ENCODE results near the gene SFTPD. TPM values are rescaled to one million over a fixed set of nuclear protein-coding genes. Genes with fewer than 3 reads are reported as not detected.
A peak's percentile ranks its signal among the peaks of the same experiment; 100 is the strongest.
"Not testable (repeated sequence)": the region's sequence is repeated elsewhere in the genome, so short reads cannot be mapped to it uniquely, and the experiment has no call there.

SFTPD gene
- total and polyA plus RNA-seq, 2 donors (not counting 1 experiment from before 2014, with no cell fraction given): not detected

DNA sequence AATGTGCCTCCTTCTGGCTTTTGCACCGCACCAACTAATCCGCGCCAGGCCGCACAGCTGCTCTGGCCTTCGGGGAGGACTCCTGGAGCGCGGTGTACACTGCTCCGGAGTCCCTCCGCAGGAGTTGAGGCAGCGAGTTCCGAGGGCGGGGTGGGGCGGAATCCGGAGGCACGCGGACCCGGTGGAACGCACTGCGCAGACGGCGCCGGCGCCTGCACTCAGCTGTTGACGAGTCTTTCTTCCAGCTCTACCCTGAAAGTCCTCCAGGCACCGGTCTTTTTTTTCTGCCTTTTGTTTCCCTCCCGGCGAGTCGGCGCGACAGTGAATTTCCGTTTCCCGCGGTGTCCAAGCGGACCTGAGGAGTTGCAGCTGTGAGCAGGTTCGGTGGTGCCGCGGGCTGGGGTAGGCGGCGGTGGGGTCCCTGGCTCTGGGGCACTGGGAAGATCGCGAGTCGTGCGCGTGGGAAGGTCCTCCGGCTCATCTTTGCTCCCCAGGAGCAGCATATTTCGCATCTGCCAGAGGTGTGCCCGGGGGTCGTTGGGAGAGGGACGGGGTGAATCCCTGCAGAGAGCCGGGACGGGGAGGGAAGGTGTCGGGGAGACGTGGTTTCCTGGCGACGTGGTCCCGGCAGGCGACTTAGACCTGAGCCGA, 44.1 kb downstream of the SFTPD start:
- Histone ChIP-seq H4K20me1 (ENCODE audit: control insufficient read depth, extremely low read depth, insufficient read depth, low read length) (no peaks in the 10 kb centered on the region), H3K79me2 (ENCODE audit: control insufficient read depth, insufficient read depth, low read length) (no peaks in the 10 kb centered on the region), H3K27me3 (ENCODE audit: control insufficient read depth, insufficient read depth, low read length) (no peaks in the 10 kb centered on the region), H3K36me3 (ENCODE audit: control insufficient read depth, insufficient read depth, low read length) (no peaks in the 10 kb centered on the region), H3K27ac (ENCODE audit: insufficient read depth, low read length) (no peak overlapping the region), H3K4me1 (ENCODE audit: control insufficient read depth, extremely low read depth, insufficient read depth, low read length) (peaks cover 3% of the 10 kb centered on the region), H2AFZ (ENCODE audit: low read length) (peak overlapping the region; percentile 91), H3K4me3 (replicated peaks in 1 of 4; ENCODE audit: control extremely low read depth in 1 of 4, insufficient read depth in 1 of 4, low read depth in 3 of 4, low read length in 4 of 4) (peak overlapping the region; percentile 62 to 75 (median 66)), H3K9me3 (ENCODE audit: control insufficient read depth, insufficient read depth, low read depth, low read length) (no peaks in the 10 kb centered on the region), H3K9ac (ENCODE audit: insufficient read depth, low read length) (peak overlapping the region; percentile 60), H3K4me2 (ENCODE audit: extremely low read depth, insufficient read depth, low read length) (peak overlapping the region; percentile 90)
- TF ChIP-seq, protein P1, sequence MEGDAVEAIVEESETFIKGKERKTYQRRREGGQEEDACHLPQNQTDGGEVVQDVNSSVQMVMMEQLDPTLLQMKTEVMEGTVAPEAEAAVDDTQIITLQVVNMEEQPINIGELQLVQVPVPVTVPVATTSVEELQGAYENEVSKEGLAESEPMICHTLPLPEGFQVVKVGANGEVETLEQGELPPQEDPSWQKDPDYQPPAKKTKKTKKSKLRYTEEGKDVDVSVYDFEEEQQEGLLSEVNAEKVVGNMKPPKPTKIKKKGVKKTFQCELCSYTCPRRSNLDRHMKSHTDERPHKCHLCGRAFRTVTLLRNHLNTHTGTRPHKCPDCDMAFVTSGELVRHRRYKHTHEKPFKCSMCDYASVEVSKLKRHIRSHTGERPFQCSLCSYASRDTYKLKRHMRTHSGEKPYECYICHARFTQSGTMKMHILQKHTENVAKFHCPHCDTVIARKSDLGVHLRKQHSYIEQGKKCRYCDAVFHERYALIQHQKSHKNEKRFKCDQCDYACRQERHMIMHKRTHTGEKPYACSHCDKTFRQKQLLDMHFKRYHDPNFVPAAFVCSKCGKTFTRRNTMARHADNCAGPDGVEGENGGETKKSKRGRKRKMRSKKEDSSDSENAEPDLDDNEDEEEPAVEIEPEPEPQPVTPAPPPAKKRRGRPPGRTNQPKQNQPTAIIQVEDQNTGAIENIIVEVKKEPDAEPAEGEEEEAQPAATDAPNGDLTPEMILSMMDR (conservative IDR thresholded peaks at IDR 0.05 in 1 of 2, IDR thresholded peaks at IDR 0.05 in 1 of 2; ENCODE audit: low read depth in 1 of 2, low read length in 2 of 2): no peak
- TF ChIP-seq EZH2 (IDR thresholded peaks at IDR 0.05; ENCODE audit: low read length, missing control alignments): peak; percentile 32
- peak; percentile 64 to 71 for DNase-seq (ENCODE audit: low read depth in 2 of 2)

DNA sequence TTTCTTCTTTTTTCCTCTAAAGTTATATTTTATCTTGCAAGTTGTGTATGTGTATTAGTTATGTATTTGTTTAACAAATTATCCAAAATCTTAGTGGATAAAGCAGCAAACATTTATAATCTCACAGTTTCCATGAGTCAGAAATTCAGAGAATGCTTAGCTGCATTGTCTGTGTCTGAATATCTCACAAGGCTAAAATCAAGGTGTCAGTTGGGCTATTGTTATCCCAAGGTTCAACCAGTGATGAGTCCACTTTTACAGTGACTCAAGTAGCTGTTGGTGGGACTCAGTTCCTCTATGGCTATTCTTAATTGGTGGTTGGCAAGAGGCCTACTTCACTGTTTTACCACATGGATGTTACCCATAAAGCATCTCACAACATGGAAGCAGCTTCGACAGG, 47.3 kb downstream of the SFTPD start:
- not testable (repeated sequence) for H3K9ac ChIP-seq (ENCODE audit: insufficient read depth, low read length); H4K20me1 ChIP-seq (ENCODE audit: control insufficient read depth, extremely low read depth, insufficient read depth, low read length); H3K4me3 ChIP-seq (replicated peaks in 1 of 4; ENCODE audit: control extremely low read depth in 1 of 4, insufficient read depth in 1 of 4, low read depth in 3 of 4, low read length in 4 of 4); H3K27ac ChIP-seq (ENCODE audit: insufficient read depth, low read length); H2AFZ ChIP-seq (ENCODE audit: low read length); H3K36me3 ChIP-seq (ENCODE audit: control insufficient read depth, insufficient read depth, low read length); H3K79me2 ChIP-seq (ENCODE audit: control insufficient read depth, insufficient read depth, low read length); H3K27me3 ChIP-seq (ENCODE audit: control insufficient read depth, insufficient read depth, low read length); DNase-seq (ENCODE audit: low read depth in 2 of 2); H3K9me3 ChIP-seq (ENCODE audit: control insufficient read depth, insufficient read depth, low read depth, low read length); H3K4me1 ChIP-seq (ENCODE audit: control insufficient read depth, extremely low read depth, insufficient read depth, low read length); H3K4me2 ChIP-seq (ENCODE audit: extremely low read depth, insufficient read depth, low read length)

DNA sequence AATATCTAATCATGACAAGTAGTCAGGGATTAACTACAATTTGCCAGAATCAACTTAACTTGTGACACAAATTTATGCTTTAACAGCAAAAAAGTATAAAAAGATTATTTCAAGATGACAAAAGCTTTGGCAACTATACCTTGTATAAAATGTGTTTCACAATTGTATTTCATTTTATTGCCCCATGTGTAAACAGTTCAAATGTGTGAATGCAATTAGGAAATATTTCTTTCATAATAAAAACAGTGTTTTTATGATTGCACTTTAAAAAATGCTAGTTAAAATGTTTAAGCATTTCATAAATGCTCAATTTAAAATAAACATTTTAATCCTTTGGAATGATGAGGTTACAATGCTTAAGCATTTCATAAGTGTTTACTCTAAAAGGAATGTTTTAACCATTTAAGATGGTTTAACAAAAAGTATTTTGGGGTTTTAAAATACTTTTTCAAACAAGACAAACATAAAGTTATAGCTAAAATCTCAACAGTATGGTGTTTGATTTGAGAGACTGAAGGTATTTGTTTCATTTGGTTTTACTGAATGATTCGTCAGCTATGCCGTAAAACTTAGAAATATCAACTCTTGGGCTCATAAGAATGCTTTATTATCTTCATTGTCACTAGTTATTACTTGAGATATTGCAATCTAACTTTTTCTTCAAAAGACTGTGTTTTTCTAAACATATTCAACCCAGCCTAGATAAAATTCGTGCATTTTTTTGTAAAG, 50.1 kb downstream of the SFTPD start:
- Histone ChIP-seq H4K20me1 (ENCODE audit: control insufficient read depth, extremely low read depth, insufficient read depth, low read length) (no peaks in the 10 kb centered on the region), H3K9ac (ENCODE audit: insufficient read depth, low read length) (no peak overlapping the region), H3K9me3 (ENCODE audit: control insufficient read depth, insufficient read depth, low read depth, low read length) (no peaks in the 10 kb centered on the region), H3K4me2 (ENCODE audit: extremely low read depth, insufficient read depth, low read length) (no peak overlapping the region), H3K79me2 (ENCODE audit: control insufficient read depth, insufficient read depth, low read length) (no peaks in the 10 kb centered on the region), H3K27ac (ENCODE audit: insufficient read depth, low read length) (no peak overlapping the region), H3K4me3 (replicated peaks in 1 of 4; ENCODE audit: control extremely low read depth in 1 of 4, insufficient read depth in 1 of 4, low read depth in 3 of 4, low read length in 4 of 4) (no peak overlapping the region), H2AFZ (ENCODE audit: low read length) (no peak overlapping the region), H3K36me3 (ENCODE audit: control insufficient read depth, insufficient read depth, low read length) (no peaks in the 10 kb centered on the region), H3K27me3 (ENCODE audit: control insufficient read depth, insufficient read depth, low read length) (no peaks in the 10 kb centered on the region), H3K4me1 (ENCODE audit: control insufficient read depth, extremely low read depth, insufficient read depth, low read length) (no peaks in the 10 kb centered on the region)
- DNase-seq (ENCODE audit: low read depth in 2 of 2): no peak
- no peak for TF ChIP-seq EZH2 (IDR thresholded peaks at IDR 0.05; ENCODE audit: low read length, missing control alignments)
- TF ChIP-seq, protein P1 (conservative IDR thresholded peaks at IDR 0.05 in 1 of 2, IDR thresholded peaks at IDR 0.05 in 1 of 2; ENCODE audit: low read depth in 1 of 2, low read length in 2 of 2): no peak

DNA sequence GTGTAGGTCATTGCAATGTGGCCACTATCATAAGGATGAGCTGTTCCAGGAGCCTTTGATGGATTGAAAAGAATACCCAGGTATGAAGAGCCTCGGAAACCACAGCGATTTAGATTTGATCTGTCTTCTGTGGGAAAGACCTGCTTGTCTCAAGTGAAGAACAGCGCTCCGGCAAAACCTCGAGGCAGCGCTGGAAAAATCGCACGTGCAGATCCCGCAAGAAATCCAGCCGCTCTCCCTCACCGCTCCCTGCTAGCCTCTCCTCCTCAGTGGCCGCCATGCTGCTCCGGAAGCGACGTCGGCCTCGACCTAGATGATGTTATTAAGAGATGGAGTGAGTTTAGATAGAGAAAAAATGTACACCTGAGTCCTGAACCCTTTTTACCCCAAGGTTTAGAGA, 56.0 kb downstream of the SFTPD start:
- not testable (repeated sequence) for H3K4me2 ChIP-seq (ENCODE audit: extremely low read depth, insufficient read depth, low read length); H3K9me3 ChIP-seq (ENCODE audit: control insufficient read depth, insufficient read depth, low read depth, low read length); H3K79me2 ChIP-seq (ENCODE audit: control insufficient read depth, insufficient read depth, low read length); DNase-seq (ENCODE audit: low read depth in 2 of 2); H3K4me3 ChIP-seq (replicated peaks in 1 of 4; ENCODE audit: control extremely low read depth in 1 of 4, insufficient read depth in 1 of 4, low read depth in 3 of 4, low read length in 4 of 4); H2AFZ ChIP-seq (ENCODE audit: low read length); H3K4me1 ChIP-seq (ENCODE audit: control insufficient read depth, extremely low read depth, insufficient read depth, low read length); H3K9ac ChIP-seq (ENCODE audit: insufficient read depth, low read length); H4K20me1 ChIP-seq (ENCODE audit: control insufficient read depth, extremely low read depth, insufficient read depth, low read length); H3K36me3 ChIP-seq (ENCODE audit: control insufficient read depth, insufficient read depth, low read length); H3K27ac ChIP-seq (ENCODE audit: insufficient read depth, low read length); H3K27me3 ChIP-seq (ENCODE audit: control insufficient read depth, insufficient read depth, low read length)

Data from fibroblast of lung (primary cell).